ENCODE measurements around the gene ACOT11.

Gene ACOT11

GRCh38 chr1:54640863-54641836 lies 93.1 kb downstream of the ACOT11 start, which contains the start of gene MROH7:
Gene MROH7, plus strand, starts transcription at chr1:54641786. Its CDS starts 11,141 bp downstream, at chr1:54652927.
- Histone ChIP-seq H3K4me3 (replicated peaks; ENCODE audit: insufficient read depth, low read length) (no peak within 1 kb of the TSS), H3K27me3 (ENCODE audit: insufficient read depth, poor library complexity, severe bottlenecking) (no peaks in the 10 kb centered on the region), H3K27ac (replicated peaks) (no peak within 1 kb of the TSS)
- DNase-seq (ENCODE audit: low read depth in 1 of 2, low spot score in 1 of 2) = no peak
- TF ChIP-seq GABPA (IDR thresholded peaks at IDR 0.05; ENCODE audit: low read depth) = no peak
- TF ChIP-seq, protein P1, sequence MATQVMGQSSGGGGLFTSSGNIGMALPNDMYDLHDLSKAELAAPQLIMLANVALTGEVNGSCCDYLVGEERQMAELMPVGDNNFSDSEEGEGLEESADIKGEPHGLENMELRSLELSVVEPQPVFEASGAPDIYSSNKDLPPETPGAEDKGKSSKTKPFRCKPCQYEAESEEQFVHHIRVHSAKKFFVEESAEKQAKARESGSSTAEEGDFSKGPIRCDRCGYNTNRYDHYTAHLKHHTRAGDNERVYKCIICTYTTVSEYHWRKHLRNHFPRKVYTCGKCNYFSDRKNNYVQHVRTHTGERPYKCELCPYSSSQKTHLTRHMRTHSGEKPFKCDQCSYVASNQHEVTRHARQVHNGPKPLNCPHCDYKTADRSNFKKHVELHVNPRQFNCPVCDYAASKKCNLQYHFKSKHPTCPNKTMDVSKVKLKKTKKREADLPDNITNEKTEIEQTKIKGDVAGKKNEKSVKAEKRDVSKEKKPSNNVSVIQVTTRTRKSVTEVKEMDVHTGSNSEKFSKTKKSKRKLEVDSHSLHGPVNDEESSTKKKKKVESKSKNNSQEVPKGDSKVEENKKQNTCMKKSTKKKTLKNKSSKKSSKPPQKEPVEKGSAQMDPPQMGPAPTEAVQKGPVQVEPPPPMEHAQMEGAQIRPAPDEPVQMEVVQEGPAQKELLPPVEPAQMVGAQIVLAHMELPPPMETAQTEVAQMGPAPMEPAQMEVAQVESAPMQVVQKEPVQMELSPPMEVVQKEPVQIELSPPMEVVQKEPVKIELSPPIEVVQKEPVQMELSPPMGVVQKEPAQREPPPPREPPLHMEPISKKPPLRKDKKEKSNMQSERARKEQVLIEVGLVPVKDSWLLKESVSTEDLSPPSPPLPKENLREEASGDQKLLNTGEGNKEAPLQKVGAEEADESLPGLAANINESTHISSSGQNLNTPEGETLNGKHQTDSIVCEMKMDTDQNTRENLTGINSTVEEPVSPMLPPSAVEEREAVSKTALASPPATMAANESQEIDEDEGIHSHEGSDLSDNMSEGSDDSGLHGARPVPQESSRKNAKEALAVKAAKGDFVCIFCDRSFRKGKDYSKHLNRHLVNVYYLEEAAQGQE (IDR thresholded peaks at IDR 0.05; ENCODE audit: insufficient replicate concordance, low read depth) = no peak
- TF ChIP-seq SPI1 (IDR thresholded peaks at IDR 0.05; ENCODE audit: borderline replicate concordance, low read depth) = no peak
- TF ChIP-seq POLR2AphosphoS5 (IDR thresholded peaks at IDR 0.05; ENCODE audit: low read depth) = no peak
- TF ChIP-seq, protein P2, sequence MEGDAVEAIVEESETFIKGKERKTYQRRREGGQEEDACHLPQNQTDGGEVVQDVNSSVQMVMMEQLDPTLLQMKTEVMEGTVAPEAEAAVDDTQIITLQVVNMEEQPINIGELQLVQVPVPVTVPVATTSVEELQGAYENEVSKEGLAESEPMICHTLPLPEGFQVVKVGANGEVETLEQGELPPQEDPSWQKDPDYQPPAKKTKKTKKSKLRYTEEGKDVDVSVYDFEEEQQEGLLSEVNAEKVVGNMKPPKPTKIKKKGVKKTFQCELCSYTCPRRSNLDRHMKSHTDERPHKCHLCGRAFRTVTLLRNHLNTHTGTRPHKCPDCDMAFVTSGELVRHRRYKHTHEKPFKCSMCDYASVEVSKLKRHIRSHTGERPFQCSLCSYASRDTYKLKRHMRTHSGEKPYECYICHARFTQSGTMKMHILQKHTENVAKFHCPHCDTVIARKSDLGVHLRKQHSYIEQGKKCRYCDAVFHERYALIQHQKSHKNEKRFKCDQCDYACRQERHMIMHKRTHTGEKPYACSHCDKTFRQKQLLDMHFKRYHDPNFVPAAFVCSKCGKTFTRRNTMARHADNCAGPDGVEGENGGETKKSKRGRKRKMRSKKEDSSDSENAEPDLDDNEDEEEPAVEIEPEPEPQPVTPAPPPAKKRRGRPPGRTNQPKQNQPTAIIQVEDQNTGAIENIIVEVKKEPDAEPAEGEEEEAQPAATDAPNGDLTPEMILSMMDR (IDR thresholded peaks at IDR 0.05; ENCODE audit: insufficient read depth, low read length) = no peak

DNA sequence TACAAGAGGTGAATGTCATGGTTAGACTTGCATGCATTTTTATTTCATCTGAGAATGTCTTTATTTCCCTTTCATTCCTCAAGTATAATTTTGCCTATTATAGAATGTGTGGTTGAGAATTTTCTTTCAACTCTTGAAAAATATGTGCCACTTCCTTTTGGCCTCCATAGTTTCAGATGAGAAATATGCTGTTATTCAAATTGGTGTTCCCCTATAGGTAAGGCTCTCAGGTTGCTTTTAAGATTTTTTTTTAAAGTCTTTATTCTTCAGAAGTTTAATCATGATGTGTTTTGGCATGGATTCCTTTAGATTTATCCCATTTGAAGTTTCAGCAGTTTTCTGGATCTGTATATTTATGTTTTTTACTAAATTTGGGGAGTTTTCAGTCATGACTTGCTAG lies 95.7 kb downstream of the ACOT11 start:
- TF ChIP-seq, protein P2 (IDR thresholded peaks at IDR 0.05; ENCODE audit: insufficient read depth, low read length) = no peak
- TF ChIP-seq SPI1 (IDR thresholded peaks at IDR 0.05; ENCODE audit: borderline replicate concordance, low read depth) (no peak), GABPA (IDR thresholded peaks at IDR 0.05; ENCODE audit: low read depth) (no peak), POLR2AphosphoS5 (IDR thresholded peaks at IDR 0.05; ENCODE audit: low read depth) (no peak)
- TF ChIP-seq, protein P1 (IDR thresholded peaks at IDR 0.05; ENCODE audit: insufficient replicate concordance, low read depth) = no peak
- Histone ChIP-seq H3K4me3 (replicated peaks; ENCODE audit: insufficient read depth, low read length) (no peak overlapping the region), H3K27ac (replicated peaks) (no peak overlapping the region), H3K27me3 (ENCODE audit: insufficient read depth, poor library complexity, severe bottlenecking) (no peaks in the 10 kb centered on the region)
- DNase-seq (ENCODE audit: low read depth in 1 of 2, low spot score in 1 of 2) = no peak

DNA sequence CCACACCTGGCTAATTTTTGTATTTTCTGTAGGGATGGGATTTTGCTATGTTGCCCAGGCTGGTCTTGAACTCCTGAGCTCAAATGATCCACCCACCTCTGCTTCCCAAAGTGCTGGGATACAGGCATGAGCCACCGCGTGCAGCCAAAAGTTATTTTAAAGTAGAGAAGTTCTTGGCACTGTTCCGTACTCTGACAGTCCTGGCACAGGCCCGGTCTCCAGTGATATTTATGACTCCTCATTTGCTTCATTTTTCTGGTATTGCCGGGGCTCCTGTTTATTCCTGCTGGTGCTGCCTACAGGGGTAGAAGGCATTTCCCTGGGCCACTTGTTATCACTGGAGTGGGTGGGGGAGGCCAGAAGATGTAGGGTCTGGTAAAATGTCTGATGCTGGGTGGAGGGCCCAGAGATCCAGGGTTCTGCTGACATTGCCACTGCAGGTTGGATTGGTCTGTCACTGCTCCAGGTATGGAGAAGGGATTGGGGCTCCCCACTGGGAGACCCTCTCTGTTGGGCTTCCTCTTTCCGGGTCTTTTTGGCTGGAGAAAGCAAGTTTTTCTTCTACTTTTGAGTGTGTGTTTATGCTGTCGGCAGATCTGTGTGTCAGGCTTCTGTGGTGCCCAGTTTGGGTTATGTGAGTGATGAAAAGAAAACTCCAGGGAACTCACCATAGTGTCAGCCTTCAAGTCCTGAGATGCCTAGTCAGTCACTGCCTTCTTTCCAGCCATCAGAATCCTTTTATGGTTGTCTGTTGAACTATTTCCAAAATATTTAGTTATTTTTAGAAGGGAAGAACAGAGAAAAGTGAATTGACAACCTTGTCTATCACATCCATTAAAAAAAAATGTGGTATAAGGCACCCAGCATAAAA lies 98.0 kb downstream of the ACOT11 start:
- Histone ChIP-seq H3K27me3 (ENCODE audit: insufficient read depth, poor library complexity, severe bottlenecking) (no peaks in the 10 kb centered on the region), H3K27ac (replicated peaks) (no peak overlapping the region), H3K4me3 (replicated peaks; ENCODE audit: insufficient read depth, low read length) (no peak overlapping the region)
- TF ChIP-seq POLR2AphosphoS5 (IDR thresholded peaks at IDR 0.05; ENCODE audit: low read depth) (no peak), SPI1 (IDR thresholded peaks at IDR 0.05; ENCODE audit: borderline replicate concordance, low read depth) (no peak), GABPA (IDR thresholded peaks at IDR 0.05; ENCODE audit: low read depth) (no peak)
- TF ChIP-seq, protein P1 (IDR thresholded peaks at IDR 0.05; ENCODE audit: insufficient replicate concordance, low read depth) = no peak
- TF ChIP-seq, protein P2 (IDR thresholded peaks at IDR 0.05; ENCODE audit: insufficient read depth, low read length) = no peak
- no peak for DNase-seq (ENCODE audit: low read depth in 1 of 2, low spot score in 1 of 2)

Measured in HL-60 (cell line).